ENCODE data around the gene UBR3. TPM values are rescaled to one million over a fixed set of nuclear protein-coding genes. Genes with fewer than 3 reads are reported as not detected.

UBR3 gene, protein sequence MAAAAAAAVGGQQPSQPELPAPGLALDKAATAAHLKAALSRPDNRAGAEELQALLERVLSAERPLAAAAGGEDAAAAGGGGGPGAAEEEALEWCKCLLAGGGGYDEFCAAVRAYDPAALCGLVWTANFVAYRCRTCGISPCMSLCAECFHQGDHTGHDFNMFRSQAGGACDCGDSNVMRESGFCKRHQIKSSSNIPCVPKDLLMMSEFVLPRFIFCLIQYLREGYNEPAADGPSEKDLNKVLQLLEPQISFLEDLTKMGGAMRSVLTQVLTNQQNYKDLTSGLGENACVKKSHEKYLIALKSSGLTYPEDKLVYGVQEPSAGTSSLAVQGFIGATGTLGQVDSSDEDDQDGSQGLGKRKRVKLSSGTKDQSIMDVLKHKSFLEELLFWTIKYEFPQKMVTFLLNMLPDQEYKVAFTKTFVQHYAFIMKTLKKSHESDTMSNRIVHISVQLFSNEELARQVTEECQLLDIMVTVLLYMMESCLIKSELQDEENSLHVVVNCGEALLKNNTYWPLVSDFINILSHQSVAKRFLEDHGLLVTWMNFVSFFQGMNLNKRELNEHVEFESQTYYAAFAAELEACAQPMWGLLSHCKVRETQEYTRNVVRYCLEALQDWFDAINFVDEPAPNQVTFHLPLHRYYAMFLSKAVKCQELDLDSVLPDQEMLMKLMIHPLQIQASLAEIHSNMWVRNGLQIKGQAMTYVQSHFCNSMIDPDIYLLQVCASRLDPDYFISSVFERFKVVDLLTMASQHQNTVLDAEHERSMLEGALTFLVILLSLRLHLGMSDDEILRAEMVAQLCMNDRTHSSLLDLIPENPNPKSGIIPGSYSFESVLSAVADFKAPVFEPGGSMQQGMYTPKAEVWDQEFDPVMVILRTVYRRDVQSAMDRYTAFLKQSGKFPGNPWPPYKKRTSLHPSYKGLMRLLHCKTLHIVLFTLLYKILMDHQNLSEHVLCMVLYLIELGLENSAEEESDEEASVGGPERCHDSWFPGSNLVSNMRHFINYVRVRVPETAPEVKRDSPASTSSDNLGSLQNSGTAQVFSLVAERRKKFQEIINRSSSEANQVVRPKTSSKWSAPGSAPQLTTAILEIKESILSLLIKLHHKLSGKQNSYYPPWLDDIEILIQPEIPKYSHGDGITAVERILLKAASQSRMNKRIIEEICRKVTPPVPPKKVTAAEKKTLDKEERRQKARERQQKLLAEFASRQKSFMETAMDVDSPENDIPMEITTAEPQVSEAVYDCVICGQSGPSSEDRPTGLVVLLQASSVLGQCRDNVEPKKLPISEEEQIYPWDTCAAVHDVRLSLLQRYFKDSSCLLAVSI (N-terminal part only)
- total RNA-seq (2022) (28.7 and 30.0 TPM in 2 replicates), Bru-seq, nascent RNA (percentile 82 among the genes with signal in this experiment), BruChase-seq, experiment 1, labeled RNA remaining after a 6-hour chase (percentile 79 among the genes with signal in this experiment), BruChase-seq, experiment 2, labeled RNA remaining after a 2-hour chase (percentile 78 among the genes with signal in this experiment)
- long read RNA-seq, full-length matches to known transcripts: 4 of 13 reads
- long read RNA-seq, partial matches to known transcripts: 5 of 13 reads
- long read RNA-seq, other reads (novel, unspliced or antisense): 4 of 13 reads

DNA sequence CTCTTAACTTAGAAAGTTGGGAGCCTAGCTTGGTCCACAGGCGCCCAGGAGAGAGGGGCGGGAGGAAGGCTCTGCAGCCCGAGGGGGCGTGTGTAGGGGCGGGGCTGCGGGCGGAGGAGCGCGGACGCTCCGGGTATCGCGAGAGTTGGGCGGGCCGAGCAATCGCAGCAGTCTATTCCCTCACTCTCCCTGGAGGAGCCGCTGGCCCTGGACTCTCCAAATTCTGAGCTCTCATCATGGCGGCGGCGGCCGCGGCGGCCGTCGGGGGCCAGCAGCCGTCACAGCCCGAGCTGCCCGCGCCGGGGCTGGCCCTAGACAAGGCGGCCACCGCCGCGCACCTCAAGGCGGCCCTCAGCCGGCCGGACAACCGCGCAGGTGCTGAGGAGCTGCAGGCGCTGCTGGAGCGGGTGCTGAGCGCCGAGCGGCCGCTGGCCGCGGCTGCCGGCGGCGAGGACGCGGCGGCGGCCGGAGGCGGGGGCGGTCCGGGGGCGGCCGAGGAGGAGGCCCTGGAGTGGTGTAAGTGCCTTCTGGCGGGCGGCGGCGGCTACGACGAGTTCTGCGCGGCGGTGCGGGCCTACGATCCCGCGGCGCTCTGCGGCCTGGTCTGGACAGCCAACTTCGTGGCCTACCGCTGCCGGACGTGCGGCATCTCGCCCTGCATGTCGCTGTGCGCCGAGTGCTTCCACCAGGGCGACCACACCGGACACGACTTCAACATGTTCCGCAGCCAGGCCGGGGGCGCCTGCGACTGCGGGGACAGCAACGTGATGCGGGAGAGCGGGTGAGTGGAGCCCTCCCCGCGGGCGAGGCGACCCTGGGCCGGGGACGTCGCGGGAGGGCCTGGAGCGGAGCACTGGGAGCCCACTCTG, at the start of gene UBR3:
Gene UBR3 (plus strand): TSS at position 183 of the 869 bp plus-strand sequence. CDS start 54 bp downstream, at position 237.
- Mint-ChIP-seq H3K36me3 (ENCODE audit: insufficient read depth, unreplicated experiment) (peaks cover 13% of the 10 kb centered on the region), H3K27ac (ENCODE audit: low read depth, unreplicated experiment) (peak within 1 kb of the TSS; percentile 63), H3K27me3 (ENCODE audit: insufficient read depth, unreplicated experiment) (no peaks in the 10 kb centered on the region), H3K4me3 (ENCODE audit: unreplicated experiment) (peak within 1 kb of the TSS; percentile 95), H3K9me3 (ENCODE audit: unreplicated experiment) (no peaks in the 10 kb centered on the region), H3K4me1 (ENCODE audit: insufficient read depth, unreplicated experiment) (peaks cover 20% of the 10 kb centered on the region)
- DNase-seq (ENCODE audit: unreplicated experiment): peak; percentile 89
- ChIA-PET POLR2A (interaction anchor here (0.6 to 2.5 kb wide), 17 partner anchors 9 to 1484 kb away, joined by 3 to 29 read pairs (median 4); partner anchors contain the start of genes FASTKD1, PPIG and SSB), CTCF (interaction anchor here (0.6 to 2.3 kb wide), 15 partner anchors 9 to 514 kb away, joined by 3 to 15 read pairs (median 3); no protein-coding TSS in a partner anchor)
- TF ChIP-seq, protein P1, sequence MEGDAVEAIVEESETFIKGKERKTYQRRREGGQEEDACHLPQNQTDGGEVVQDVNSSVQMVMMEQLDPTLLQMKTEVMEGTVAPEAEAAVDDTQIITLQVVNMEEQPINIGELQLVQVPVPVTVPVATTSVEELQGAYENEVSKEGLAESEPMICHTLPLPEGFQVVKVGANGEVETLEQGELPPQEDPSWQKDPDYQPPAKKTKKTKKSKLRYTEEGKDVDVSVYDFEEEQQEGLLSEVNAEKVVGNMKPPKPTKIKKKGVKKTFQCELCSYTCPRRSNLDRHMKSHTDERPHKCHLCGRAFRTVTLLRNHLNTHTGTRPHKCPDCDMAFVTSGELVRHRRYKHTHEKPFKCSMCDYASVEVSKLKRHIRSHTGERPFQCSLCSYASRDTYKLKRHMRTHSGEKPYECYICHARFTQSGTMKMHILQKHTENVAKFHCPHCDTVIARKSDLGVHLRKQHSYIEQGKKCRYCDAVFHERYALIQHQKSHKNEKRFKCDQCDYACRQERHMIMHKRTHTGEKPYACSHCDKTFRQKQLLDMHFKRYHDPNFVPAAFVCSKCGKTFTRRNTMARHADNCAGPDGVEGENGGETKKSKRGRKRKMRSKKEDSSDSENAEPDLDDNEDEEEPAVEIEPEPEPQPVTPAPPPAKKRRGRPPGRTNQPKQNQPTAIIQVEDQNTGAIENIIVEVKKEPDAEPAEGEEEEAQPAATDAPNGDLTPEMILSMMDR (IDR thresholded peaks at IDR 0.05; ENCODE audit: unreplicated experiment): no peak
- intact Hi-C loops (cut with micrococcal nuclease): no loop called here
- no TSS peak for BruUV-seq (replicated peaks)

DNA sequence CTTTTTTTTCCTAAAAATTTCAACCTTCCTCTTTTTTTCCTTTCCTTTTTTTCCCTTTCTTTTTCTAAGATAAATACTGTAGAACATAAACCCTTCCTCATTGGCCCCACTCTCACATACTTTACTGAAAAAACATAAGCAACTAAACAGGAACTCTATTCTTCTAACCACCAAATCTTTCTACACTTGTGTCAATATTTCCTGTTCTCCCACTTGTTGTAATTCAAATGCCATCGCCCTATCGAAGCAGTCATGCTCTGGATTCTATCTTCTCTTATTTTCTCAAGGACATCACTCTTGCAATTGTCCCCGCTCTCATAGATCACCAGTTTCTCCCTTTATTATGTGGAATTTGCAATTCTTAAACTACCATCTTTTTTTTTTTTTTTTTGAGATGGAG, 48.8 kb upstream of the UBR3 start:
- TF ChIP-seq, protein P1 (IDR thresholded peaks at IDR 0.05; ENCODE audit: unreplicated experiment): no peak
- H3K27me3 Mint-ChIP-seq (ENCODE audit: insufficient read depth, unreplicated experiment): no peaks in the 10 kb centered on the region

DNA sequence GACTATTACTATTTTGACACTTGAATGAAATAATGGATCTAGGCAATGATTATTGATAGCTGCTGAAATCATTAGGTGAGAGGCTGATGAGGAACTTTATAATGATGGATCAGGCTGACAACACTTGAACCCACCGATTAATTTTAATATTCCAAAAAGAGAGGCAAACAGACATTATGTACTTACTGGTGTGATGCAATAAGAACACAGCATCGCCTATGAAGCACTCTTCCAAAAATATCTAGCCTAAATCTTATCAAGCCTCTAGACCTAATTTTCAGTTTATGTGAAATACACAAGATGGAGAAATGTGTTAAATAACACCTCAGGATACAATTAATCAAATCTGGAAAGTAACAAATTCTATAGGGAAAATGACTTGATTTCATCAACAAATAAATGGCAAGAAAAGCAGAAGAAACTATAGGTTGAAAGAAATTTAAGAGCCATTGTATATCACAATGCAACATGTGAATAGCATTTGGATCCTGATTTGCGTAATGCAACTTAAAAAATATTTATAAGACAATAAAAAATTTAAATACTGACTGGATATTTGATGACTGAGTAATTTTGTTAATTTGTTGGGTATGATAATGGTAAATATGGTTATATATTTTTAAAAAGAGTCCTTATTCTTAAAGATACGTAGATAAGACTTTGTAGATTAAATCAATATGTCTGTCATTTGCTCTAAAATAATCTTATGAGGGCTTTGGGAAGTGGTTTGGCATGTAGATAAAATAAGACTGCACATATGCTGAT, 45.8 kb upstream of the UBR3 start:
- H3K4me1 Mint-ChIP-seq (ENCODE audit: insufficient read depth, unreplicated experiment): peaks cover 1% of the 10 kb centered on the region
- no peak overlapping the region for H3K27ac Mint-ChIP-seq (ENCODE audit: low read depth, unreplicated experiment)
- no peaks in the 10 kb centered on the region for H3K36me3 Mint-ChIP-seq (ENCODE audit: insufficient read depth, unreplicated experiment)
- no peak for DNase-seq (ENCODE audit: unreplicated experiment)
- no peaks in the 10 kb centered on the region for H3K27me3 Mint-ChIP-seq (ENCODE audit: insufficient read depth, unreplicated experiment)
- H3K9me3 Mint-ChIP-seq (ENCODE audit: unreplicated experiment): no peaks in the 10 kb centered on the region
- TF ChIP-seq, protein P1 (IDR thresholded peaks at IDR 0.05; ENCODE audit: unreplicated experiment): no peak
- no TSS peak for BruUV-seq (replicated peaks)
- ChIA-PET POLR2A (no interaction called here), CTCF (no interaction called here)
- H3K4me3 Mint-ChIP-seq (ENCODE audit: unreplicated experiment): no peak overlapping the region
- intact Hi-C loops (cut with micrococcal nuclease): no loop called here

More for the DNA sequence above, 48.8 kb upstream of the UBR3 start:
- Mint-ChIP-seq H3K27ac (ENCODE audit: low read depth, unreplicated experiment) (no peak overlapping the region), H3K4me1 (ENCODE audit: insufficient read depth, unreplicated experiment) (peaks cover 10% of the 10 kb centered on the region), H3K9me3 (ENCODE audit: unreplicated experiment) (no peaks in the 10 kb centered on the region), H3K36me3 (ENCODE audit: insufficient read depth, unreplicated experiment) (no peaks in the 10 kb centered on the region), H3K4me3 (ENCODE audit: unreplicated experiment) (no peak overlapping the region)
- no peak for DNase-seq (ENCODE audit: unreplicated experiment)
- BruUV-seq (replicated peaks): no TSS peak
- intact Hi-C loops (cut with micrococcal nuclease): no loop called here
- ChIA-PET CTCF (interaction anchor here (0.6 kb wide), 1 partner anchor 20 kb away, joined by 3 read pairs; no protein-coding TSS in a partner anchor), POLR2A (no interaction called here)

All from MCF 10A (cell line).